ENCODE data around the gene CD34.
"Not testable (repeated sequence)": the region's sequence is repeated elsewhere in the genome, so short reads cannot be mapped to it uniquely, and the experiment has no call there.

CD34 gene

GRCh38 chr1:207896547-207896946 is 14.4 kb downstream of the CD34 start:
- DNase-seq: no peak

DNA sequence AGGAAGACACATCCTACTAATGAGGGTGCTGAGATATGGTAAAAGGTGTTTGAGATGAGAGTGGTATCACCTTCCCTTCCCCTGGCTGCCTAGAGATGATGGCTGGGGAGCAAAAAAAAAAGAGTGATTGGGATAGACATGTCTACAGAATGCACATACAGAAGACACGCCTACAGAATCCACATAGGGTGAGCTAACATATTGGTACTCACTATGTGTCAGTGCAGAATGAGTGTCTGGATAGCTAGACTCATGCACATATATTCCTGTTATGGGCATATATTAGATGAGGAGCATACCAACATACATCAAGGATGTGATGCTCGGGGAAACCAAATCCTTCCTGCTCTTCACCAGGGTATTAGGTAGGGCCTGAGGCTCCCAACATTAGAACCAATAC is 16.2 kb downstream of the CD34 start:
- DNase-seq: no peak

DNA sequence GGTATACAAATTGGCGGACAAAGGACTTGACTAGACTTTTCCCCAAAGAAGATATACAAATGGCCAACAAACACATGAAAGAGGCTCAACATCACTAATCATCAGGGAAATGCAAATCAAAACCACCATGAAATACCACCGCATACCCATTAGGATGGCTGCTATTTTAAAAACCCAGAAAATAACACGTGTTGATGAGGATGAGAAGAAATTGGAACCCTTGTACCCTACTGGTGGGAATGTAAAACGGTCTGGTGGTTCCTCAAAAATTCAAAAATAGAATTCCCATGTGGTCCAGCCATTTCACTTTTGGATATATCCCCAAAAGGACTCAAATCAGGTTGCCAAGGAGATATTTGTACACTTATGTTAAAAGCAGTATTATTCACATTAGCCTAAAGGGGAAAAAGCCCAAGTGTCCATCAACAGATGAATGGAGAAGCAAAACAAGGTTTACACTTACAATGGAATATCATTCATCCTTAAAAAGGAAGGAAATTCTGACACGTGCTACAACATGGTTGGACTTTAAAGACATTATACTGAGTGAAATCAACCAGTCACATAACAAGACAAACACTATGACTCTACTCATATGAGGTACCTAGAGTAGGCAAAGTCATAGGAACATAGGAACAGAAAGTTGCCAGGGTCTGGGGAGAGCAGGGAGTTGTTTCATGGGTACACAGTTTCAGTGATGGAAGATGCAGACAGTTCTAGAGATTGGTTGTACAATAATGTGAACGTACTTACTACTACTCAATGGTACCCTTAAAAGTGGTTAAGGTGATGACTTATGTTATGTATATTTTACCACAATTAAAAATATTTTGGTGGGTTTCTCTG is 17.0 kb downstream of the CD34 start:
- DNase-seq: no peak

DNA sequence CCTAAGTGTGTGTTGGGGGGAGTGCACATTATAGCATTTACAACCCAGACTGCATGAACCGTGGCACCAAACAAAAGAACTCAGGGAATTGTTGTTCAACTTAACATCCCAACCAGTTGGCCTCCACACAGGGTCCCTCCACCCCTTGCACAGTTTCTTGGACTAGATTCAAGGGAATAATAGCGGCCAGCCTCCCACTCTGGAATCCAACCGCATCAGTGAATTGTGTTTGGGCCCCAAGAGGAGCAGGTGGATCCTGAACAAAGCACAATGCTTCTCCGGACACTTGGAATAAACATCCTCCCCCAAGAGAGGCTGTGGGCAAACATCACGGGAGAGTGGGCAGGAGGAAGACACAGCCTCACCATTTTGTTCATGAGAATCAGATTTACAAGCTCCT is 18.2 kb downstream of the CD34 start:
- no peak for DNase-seq

- DNase-seq: no peak
These were observed 19.8 kb downstream of the CD34 start for GRCh38 chr1:207891148-207891547.

- no peak for DNase-seq
These were observed 20.7 kb downstream of the CD34 start for GRCh38 chr1:207890136-207890738.

DNA sequence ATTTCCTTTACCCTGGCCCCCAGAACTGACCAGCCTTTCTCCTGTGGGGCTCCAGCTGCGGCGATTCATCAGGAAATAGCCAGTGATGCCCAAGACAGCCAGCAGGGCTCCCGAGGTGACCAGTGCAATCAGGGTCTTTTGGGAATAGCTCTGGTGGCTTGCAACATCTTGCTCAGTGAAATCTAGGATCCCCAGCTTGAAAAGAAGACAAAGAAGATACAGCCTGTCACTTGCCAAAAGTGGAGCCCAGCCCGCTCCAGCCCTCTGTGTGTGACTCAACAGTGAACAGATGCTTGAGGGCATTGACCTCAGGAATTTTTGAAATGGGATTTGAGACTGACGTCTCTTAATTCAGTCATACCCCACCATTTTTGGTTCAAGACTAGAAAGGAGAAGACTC is 22.3 kb downstream of the CD34 start:
- no peak for DNase-seq

DNA sequence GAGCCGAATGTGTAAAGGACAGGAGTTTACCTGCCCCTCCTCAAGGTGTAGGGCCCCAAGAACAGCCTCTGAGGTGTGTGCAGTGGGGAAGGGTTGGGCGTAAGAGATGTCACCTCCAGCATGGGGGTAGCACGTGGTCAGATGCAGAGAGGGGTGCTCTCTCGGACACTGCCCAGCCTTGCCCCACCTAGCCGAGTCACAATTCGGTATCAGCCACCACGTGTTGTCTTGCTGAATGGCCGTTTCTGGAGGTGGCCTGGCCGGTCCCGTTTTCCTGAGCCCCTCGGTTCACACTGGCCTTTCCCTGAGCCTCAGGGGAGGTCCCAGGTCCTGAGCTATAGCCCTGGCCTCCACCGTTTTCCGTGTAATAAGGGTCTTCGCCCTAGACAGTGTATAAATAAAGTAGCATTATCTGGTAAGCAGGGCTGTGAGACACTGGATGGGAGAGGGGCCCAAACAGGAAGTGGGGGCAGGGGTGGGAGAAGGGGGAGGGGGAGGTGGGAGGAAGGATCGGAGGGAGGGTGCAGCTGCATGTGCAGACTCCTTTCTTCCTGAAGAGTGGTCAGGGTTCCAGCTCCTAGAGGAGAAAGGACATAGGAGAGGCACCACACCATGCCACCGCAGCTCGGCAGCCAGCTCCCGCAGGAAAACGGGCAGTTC is 23.3 kb downstream of the CD34 start:
- DNase-seq: no peak

DNA sequence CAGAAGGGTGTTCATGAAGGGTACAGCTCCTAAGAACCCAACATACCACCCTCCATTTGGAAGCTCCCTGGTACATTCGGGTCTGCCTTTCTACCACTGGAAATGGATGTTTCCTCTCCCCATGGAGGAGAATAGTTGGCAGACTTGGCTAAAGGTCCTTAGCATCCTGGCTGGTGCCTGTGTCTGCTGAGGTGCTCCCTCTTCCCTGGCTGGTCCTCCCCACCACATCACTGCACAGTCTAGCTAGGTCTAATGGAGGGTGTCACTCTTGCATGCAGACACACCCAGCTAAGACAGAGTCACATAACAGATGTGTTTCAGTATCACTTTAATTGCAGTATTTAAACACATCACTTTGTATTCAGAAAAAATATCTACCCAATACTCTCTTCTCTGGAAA is 24.7 kb downstream of the CD34 start:
- no peak for DNase-seq

DNA sequence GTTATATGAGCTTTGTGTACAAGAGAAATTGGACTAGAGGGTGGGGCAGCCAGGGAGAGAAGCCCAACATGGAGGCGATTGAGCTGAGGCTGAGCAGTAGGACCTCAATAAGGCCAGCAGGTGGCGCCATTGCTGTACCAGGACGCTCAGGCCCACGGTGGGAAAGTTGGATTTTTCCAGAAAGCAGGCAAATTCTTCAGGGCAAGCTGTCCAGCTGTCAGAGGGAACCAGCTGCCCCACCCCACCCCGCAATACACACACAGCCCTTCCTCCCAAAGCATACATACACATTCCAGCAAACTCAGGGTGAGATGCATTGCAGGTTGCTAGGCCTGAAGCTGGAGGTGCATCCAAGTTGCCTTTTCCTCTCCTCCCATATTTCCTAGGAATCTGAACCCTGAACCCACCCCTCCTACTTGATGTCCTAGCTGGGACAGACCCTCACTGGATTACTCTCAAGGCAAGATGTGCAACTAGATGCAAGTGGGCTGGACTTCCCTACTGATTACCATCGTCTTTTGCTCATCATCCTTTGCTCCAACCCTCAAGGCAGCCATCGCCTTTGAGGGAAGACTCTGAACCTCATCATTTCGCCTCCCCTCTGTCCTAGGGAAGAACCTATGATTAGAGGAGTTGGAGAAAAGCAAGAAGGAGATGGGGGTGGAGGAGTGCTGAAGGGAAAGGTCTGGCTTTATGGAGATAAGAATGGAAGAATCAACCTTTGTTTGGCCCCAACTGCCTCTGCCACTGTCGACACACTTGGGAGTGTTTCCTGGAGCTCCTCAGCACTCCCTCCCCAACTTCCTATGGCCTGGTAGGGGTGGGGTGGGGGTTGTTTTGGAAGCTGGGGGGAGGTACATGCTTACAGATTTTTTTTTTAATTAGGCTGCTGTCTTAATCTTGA is 25.5 kb downstream of the CD34 start:
- DNase-seq: peak; percentile 44

GRCh38 chr1:207884266-207885029 is 26.5 kb downstream of the CD34 start:
- peak; percentile 28 for DNase-seq

GRCh38 chr1:207883660-207884250 is 27.2 kb downstream of the CD34 start:
- DNase-seq: no peak

DNA sequence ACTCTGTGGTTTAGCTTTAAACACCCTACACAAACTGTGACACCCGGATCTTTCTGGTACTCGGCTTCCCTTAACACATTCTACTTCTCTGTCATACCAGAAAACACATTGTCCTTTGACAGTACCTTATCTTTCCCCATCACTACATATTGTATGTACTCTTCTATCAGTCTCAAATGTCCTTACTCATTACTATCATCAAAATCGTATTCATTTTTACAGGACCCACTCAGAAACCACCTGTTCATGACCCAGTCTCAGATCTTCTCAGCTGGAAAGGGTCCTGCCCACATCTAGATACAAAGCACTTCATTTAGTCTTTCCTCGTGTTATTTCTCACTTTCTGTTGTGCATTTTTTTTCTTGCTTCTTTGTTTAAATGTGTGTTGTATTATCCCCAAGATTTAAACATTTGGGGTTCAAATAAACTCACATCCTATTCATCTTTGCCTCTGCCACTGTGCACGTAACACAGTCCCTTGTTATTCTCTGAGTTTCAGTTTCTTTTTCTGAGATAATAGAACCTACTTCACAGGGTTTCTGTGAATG is 27.7 kb downstream of the CD34 start:
- DNase-seq: no peak

- DNase-seq: no peak
These were observed 28.2 kb downstream of the CD34 start for GRCh38 chr1:207882692-207883091.

- no peak for DNase-seq
These were observed 32.0 kb downstream of the CD34 start for GRCh38 chr1:207878939-207879338.

- not testable (repeated sequence) for DNase-seq
These were observed 33.0 kb downstream of the CD34 start for GRCh38 chr1:207877914-207878313.

GRCh38 chr1:207876131-207876530 is 34.8 kb downstream of the CD34 start:
- DNase-seq: no peak

DNA sequence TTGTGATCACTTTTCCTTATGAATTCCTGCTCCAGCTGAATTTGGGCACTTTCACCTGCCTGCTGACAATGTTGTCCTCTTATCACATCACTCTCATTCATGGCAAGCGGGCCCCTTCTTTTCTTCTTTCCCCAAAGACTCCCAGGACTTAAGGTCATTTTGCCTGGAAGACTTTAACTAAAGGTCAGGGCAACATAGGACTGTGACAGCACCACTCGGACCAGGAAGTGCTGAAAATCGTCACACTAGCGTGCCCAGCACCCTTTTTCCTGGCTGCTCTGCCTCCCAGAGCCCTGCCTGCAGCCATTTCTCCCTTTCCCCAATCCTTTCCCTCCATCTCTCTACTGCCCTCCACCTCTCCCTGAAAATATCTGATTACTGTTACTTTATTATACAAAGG is 35.4 kb downstream of the CD34 start:
- DNase-seq: no peak

GRCh38 chr1:207873055-207873890 is 37.7 kb downstream of the CD34 start:
- no peak for DNase-seq

- DNase-seq: no peak
These were observed 38.3 kb downstream of the CD34 start for GRCh38 chr1:207872621-207873020.
